ENCODE measurements around the gene NR2F1.

- TF ChIP-seq CTCF (IDR thresholded peaks at IDR 0.05) (no peak), POLR2A (IDR thresholded peaks at IDR 0.05) (no peak)
These were observed 23.3 kb downstream of the NR2F1 start for GRCh38 chr5:93606382-93606752.
